ENCODE measurements around the gene CBLC.
A peak's percentile ranks its signal among the peaks of the same experiment; 100 is the strongest.
"Not testable (repeated sequence)": the region's sequence is repeated elsewhere in the genome, so short reads cannot be mapped to it uniquely, and the experiment has no call there.

CBLC gene

GRCh38 chr19:44762038-44762437 lies 15.7 kb upstream of the CBLC start:
- TF ChIP-seq PKNOX1 (IDR thresholded peaks at IDR 0.05) (no peak), NFRKB (IDR thresholded peaks at IDR 0.05) (no peak), LEF1 (IDR thresholded peaks at IDR 0.05; ENCODE audit: borderline replicate concordance) (no peak), SP1 (IDR thresholded peaks at IDR 0.05) (no peak), FOXA1 (IDR thresholded peaks at IDR 0.05) (no peak), ARNT (IDR thresholded peaks at IDR 0.05) (no peak), SUZ12 (IDR thresholded peaks at IDR 0.05) (no peak)
- ChIA-PET POLR2A (interaction anchor here (1.0 kb wide), 1 partner anchor 9 kb away, joined by 5 read pairs; no protein-coding TSS in a partner anchor), CTCF (no interaction called here)
- no peak for DNase-seq (ENCODE audit: extremely low spot score)

- DNase-seq (ENCODE audit: extremely low spot score) = no peak
- TF ChIP-seq PKNOX1 (IDR thresholded peaks at IDR 0.05) (0 out of 2 replicates have a peak, but pooled peaks have one; percentile 13), ZNF384 (IDR thresholded peaks at IDR 0.05) (peak; percentile 44; the same call in 1 of the 2 replicates), FOXK2 (IDR thresholded peaks at IDR 0.05) (no peak)
- POLR2A ChIA-PET = interaction anchor here (1.0 kb wide), 1 partner anchor 10 kb away, joined by 3 read pairs; no protein-coding TSS in a partner anchor
- CTCF ChIA-PET = interaction anchor here (3.7 kb wide), 1 partner anchor 41 kb away, joined by 18 read pairs; no protein-coding TSS in a partner anchor
Observed at GRCh38 chr19:44765033-44765948, 12.4 kb upstream of the CBLC start.

- CTCF ChIA-PET = interaction anchor here (3.7 kb wide), 1 partner anchor 42 kb away, joined by 18 read pairs; no protein-coding TSS in a partner anchor
- no peak for TF ChIP-seq LEF1 (IDR thresholded peaks at IDR 0.05; ENCODE audit: borderline replicate concordance)
- POLR2A ChIA-PET = interaction anchor here (1.0 kb wide), 1 partner anchor 11 kb away, joined by 3 read pairs; no protein-coding TSS in a partner anchor
- no peak for DNase-seq (ENCODE audit: extremely low spot score)
Observed at GRCh38 chr19:44765949-44766335, 11.7 kb upstream of the CBLC start.

- no peak for DNase-seq (ENCODE audit: extremely low spot score)
- ChIA-PET POLR2A (no interaction called here), CTCF (interaction anchor here (3.7 kb wide), 1 partner anchor 44 kb away, joined by 18 read pairs; no protein-coding TSS in a partner anchor)
- TF ChIP-seq L3MBTL2 (conservative IDR thresholded peaks at IDR 0.05) (no peak), FOXK2 (IDR thresholded peaks at IDR 0.05) (no peak), ZNF384 (IDR thresholded peaks at IDR 0.05) (no peak), ARNT (IDR thresholded peaks at IDR 0.05) (no peak), NFRKB (IDR thresholded peaks at IDR 0.05) (no peak), ELF4 (IDR thresholded peaks at IDR 0.05) (no peak), SP1 (IDR thresholded peaks at IDR 0.05) (no peak), FOXA1 (IDR thresholded peaks at IDR 0.05) (no peak), PKNOX1 (IDR thresholded peaks at IDR 0.05) (no peak), TARDBP (IDR thresholded peaks at IDR 0.05) (no peak), FOXM1 (IDR thresholded peaks at IDR 0.05; ENCODE audit: borderline replicate concordance) (no peak), CTBP1 (IDR thresholded peaks at IDR 0.05; ENCODE audit: borderline replicate concordance) (no peak), BHLHE40 (IDR thresholded peaks at IDR 0.05; ENCODE audit: borderline replicate concordance) (no peak), LEF1 (IDR thresholded peaks at IDR 0.05; ENCODE audit: borderline replicate concordance) (no peak), SUZ12 (IDR thresholded peaks at IDR 0.05) (no peak), HDGF (IDR thresholded peaks at IDR 0.05; ENCODE audit: borderline replicate concordance) (no peak)
Observed at GRCh38 chr19:44767295-44768180, 10.2 kb upstream of the CBLC start.

- peak; percentile 73; the same call in 1 of the 2 replicates for TF ChIP-seq ZNF384 (IDR thresholded peaks at IDR 0.05)
- no peak for TF ChIP-seq PKNOX1 (IDR thresholded peaks at IDR 0.05)
- CTCF ChIA-PET = interaction anchor here (0.5 to 4.9 kb wide), 18 partner anchors 10 to 635 kb away, joined by 3 to 77 read pairs (median 4); no protein-coding TSS in a partner anchor
- DNase-seq (ENCODE audit: extremely low spot score) = peak; percentile 99
- POLR2A ChIA-PET = interaction anchor here (1.0 to 1.5 kb wide), 3 partner anchors 43 to 75 kb away, joined by 3 to 11 read pairs (median 3); partner anchors contain the start of gene NECTIN2
Observed at GRCh38 chr19:44770550-44771257, 7.0 kb upstream of the CBLC start.

GRCh38 chr19:44772144-44772543 lies 5.5 kb upstream of the CBLC start:
- POLR2A ChIA-PET; DNase-seq (ENCODE audit: extremely low spot score): not testable (repeated sequence)
- CTCF ChIA-PET = interaction anchor here (0.7 to 4.9 kb wide), 5 partner anchors 12 to 994 kb away, joined by 5 to 77 read pairs (median 14); no protein-coding TSS in a partner anchor
